GM21825 (cell line): ENCODE data around the gene TFCP2L1.
"Not testable (repeated sequence)": the region's sequence is repeated elsewhere in the genome, so short reads cannot be mapped to it uniquely, and the experiment has no call there.

Experiments
- ATAC-seq: cut with Tn5 transposase; IDR thresholded peaks from one replicate; pipeline ENCODE4 v1.9.1; 2021; ENCODE audit warnings: mild to moderate bottlenecking, moderate library complexity; ENCODE audit not compliant: unreplicated experiment

TFCP2L1 gene

DNA sequence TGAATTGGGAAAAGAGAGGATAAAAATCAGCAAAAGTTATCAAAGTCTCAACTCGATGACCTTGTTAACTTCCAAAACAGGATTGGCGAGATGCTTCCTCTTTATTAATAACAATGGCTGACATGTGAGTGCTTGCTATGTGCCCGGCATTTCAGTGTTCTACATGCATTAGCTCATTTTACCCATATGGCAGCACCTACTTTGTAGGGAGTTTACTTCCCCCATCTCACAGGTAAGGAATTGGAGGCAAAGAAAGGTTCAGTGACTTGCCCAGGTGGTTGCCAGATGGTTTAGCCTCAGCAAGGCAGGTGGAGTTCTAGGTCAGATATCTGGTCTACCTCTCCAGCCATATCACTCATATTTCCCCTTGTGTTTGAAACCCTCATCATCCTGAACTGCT, 12.4 kb downstream of the TFCP2L1 start:
- ATAC-seq: no peak

- not testable (repeated sequence) for ATAC-seq
These were observed 15.6 kb downstream of the TFCP2L1 start for GRCh38 chr2:121269436-121269835.

GRCh38 chr2:121266543-121267106, 18.4 kb downstream of the TFCP2L1 start:
- no peak for ATAC-seq

- ATAC-seq: no peak
These were observed 20.8 kb downstream of the TFCP2L1 start for GRCh38 chr2:121263996-121264715.

- no peak for ATAC-seq
These were observed 24.4 kb downstream of the TFCP2L1 start for GRCh38 chr2:121260370-121261154.

DNA sequence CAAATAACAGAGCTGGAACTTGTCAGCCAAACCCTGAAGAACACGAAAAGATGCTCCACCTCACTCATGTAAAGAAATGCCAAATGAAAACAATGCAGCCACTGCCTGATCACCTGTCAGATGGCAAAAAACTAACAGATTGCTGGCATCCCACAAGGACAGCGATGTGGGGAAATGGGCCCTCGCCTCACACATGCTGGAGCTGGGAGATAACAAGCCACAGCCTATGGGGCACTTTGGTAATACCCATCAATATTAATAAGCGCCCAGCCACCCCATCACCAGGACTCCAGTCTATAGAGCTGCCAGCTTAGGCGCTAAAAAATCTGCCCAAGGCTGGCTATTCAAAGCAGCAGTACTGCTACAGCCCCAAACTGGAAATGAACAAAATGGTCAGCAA, 27.0 kb downstream of the TFCP2L1 start:
- no peak for ATAC-seq

DNA sequence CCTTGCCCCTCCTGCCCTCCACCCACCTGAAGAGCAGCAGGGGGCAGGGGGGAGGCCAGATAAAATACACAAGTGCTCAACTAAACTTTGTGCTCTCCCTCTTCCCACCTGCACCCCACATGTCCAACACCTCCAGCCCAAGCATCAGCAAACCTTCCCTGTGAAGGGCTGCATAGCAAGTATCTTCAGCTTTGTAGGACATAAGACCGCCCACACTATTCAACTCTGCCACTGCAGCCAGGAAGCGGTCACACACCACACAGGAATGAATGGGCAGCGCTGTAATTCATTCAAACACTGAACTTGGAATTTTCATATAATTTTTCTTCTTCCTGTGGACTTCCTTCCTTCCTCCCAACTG, 27.5 kb downstream of the TFCP2L1 start:
- ATAC-seq: no peak

GRCh38 chr2:121256720-121257479, 28.1 kb downstream of the TFCP2L1 start:
- ATAC-seq: no peak

DNA sequence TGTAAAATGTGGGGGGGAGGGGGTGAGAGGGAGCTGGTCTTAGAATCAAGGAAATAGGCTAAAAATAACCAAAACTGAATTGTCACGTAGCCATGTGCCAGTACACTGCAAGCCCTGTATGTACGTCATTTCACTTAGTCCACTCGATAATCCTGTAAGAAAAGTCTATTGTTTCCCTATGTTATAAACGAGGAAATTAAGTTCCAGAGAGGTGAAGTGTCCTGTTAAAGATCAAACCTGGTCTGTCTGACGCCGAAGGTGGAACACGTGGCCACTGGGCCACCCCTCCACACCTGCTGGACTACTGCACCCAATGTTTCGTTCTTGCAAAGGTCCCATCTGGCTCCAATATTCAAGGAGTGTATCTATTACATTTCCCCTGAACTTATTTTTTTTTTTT, 29.6 kb downstream of the TFCP2L1 start:
- no peak for ATAC-seq

DNA sequence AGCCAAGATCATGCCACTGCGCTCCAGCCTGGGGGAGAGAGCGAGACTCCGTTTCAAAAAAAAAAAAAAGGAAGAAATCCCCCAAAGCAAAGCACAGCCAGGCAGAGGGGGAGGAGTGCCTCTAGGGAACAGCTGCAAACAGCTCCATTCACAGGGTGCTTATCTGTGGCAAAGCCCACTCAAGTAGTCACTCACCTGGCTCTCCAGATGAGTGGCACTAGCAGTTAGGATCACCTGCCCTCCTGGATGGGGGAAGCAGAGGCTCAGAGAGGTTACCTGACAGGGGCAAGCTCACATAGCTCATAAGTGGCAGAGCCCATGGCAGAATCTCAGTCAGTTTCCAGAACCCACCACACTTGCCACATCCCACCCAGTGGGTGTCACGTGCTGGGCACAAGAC, 30.3 kb downstream of the TFCP2L1 start:
- ATAC-seq: no peak

- no peak for ATAC-seq
These were observed 31.2 kb downstream of the TFCP2L1 start for GRCh38 chr2:121253674-121254240.

GRCh38 chr2:121253021-121253673, 31.9 kb downstream of the TFCP2L1 start:
- ATAC-seq: no peak

GRCh38 chr2:121251497-121251896, 33.5 kb downstream of the TFCP2L1 start:
- no peak for ATAC-seq

GRCh38 chr2:121248766-121249343, 36.1 kb downstream of the TFCP2L1 start:
- ATAC-seq: no peak

- ATAC-seq: no peak
These were observed 37.0 kb downstream of the TFCP2L1 start for GRCh38 chr2:121247971-121248370.

GRCh38 chr2:121247534-121247933, 37.5 kb downstream of the TFCP2L1 start:
- no peak for ATAC-seq

- no peak for ATAC-seq
These were observed 38.2 kb downstream of the TFCP2L1 start for GRCh38 chr2:121246704-121247255.

- ATAC-seq: no peak
These were observed 39.1 kb downstream of the TFCP2L1 start for GRCh38 chr2:121245913-121246312.

DNA sequence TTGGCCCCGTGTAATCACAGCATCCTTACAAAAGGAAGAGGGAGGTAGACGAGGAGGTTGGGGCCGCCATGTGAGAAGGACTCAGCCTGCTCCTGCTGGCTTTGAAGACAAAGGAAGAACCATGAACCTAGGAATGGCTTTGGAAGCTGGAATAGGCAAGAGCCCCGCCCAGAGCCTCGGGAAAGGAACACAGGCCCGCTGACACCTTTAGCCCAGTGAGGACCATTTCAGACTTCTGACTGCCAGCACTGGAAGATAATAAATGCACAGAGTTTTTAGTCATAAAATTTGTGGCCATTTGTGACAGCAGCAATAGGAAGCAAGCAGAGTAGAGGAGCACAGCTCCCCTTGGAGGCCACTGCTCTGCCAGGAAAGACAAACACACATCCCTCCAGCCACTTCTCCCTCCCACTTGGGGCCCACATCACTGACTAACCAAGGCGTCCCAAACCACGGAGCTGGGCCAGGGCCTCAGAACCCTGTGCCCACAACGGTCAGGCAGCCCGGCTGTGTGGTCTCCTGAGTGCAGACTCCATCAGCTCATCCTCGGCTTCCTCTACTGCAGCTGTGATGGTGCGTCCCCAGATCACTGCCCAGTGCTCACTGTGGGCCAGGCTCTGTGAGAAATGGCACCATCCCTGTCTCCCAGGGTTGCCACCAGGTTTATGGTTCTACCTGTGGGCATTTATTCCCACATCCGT, 39.7 kb downstream of the TFCP2L1 start:
- no peak for ATAC-seq
